A673 (cell line): Measurements from ENCODE around the gene BMP4. TPM values are rescaled to one million over a fixed set of nuclear protein-coding genes. Genes with fewer than 3 reads are reported as not detected.

Experiments
- BruUV-seq: library from RNA; stranded (reverse); fragments of 400-500 nt; replicated peaks from 2 replicates; lab custom pipeline; 2021; lab: Mats Ljungman, UMichigan
- CTCF ChIA-PET: fragments of 300-600 bp; sonication (Branson Sonifier 250); formaldehyde crosslinking; loops from one replicate; lab custom pipeline; 2022; ENCODE audit warnings: antibody characterized with exemption; lab: Charles Lee
- POLR2A ChIA-PET: fragments of 300-600 bp; sonication (Branson Sonifier 250); formaldehyde crosslinking; loops from one replicate; lab custom pipeline; 2022; ENCODE audit warnings: antibody characterized with exemption; ENCODE audit not compliant: low non-redundant PET; lab: Charles Lee
- DNase-seq: peaks from one replicate; pipeline ENCODE4 v3.0.0-alpha.2; 2015; ENCODE audit warnings: low spot score
- H3K27ac ChIP-seq: fragments of 200-600 bp; sonication (generic); 2 replicates; pipeline ENCODE4 v1.5.1; 2016; ENCODE audit warnings: mixed run types, low read depth, mild to moderate bottlenecking, mixed read lengths, antibody characterized with exemption, low read length; ENCODE audit not compliant: poor library complexity, severe bottlenecking
- H3K27me3 ChIP-seq: fragments of 200-600 bp; sonication (generic); replicated peaks from 2 replicates; pipeline ENCODE4 v1.6.1; 2017; ENCODE audit warnings: mixed run types, low read depth, mild to moderate bottlenecking, mixed read lengths, antibody characterized with exemption, low read length; ENCODE audit not compliant: insufficient read depth, poor library complexity
- H3K36me3 ChIP-seq: fragments of 200-600 bp; sonication (generic); 2 replicates; pipeline ENCODE4 v1.6.1; 2016; ENCODE audit warnings: mixed run types, mild to moderate bottlenecking, mixed read lengths, antibody characterized with exemption, low read length; ENCODE audit not compliant: insufficient read depth, poor library complexity, severe bottlenecking
- H3K4me1 ChIP-seq: fragments of 200-600 bp; sonication (generic); 2 replicates; pipeline ENCODE4 v1.6.1; 2017; ENCODE audit warnings: mixed run types, mild to moderate bottlenecking, mixed read lengths, antibody characterized with exemption, low read length; ENCODE audit not compliant: insufficient read depth, poor library complexity, severe bottlenecking
- H3K4me3 ChIP-seq: fragments of 200-600 bp; sonication (generic); 2 replicates; pipeline ENCODE4 v1.5.1; 2016; ENCODE audit warnings: low read depth, mixed run types, mild to moderate bottlenecking, mixed read lengths, low read length; ENCODE audit not compliant: poor library complexity, severe bottlenecking
- H3K9me3 ChIP-seq: fragments of 200-600 bp; sonication (generic); 2 replicates; pipeline ENCODE4 v1.6.1; 2016; ENCODE audit warnings: mixed run types, low read depth, mild to moderate bottlenecking, mixed read lengths, antibody characterized with exemption, low read length; ENCODE audit not compliant: poor library complexity, severe bottlenecking
- CTCF ChIP-seq: fragments of 300-800, 200-600 bp; sonication (generic); conservative IDR thresholded peaks from 2 replicates; pipeline ENCODE4 v1.5.1; 2017; ENCODE audit warnings: low read depth, mild to moderate bottlenecking, antibody characterized with exemption, low read length, moderate library complexity, mixed read lengths
- EZH2 ChIP-seq: fragments of 200-600 bp; sonication (generic); IDR thresholded peaks from 2 replicates; pipeline ENCODE4 v1.6.1; 2017; ENCODE audit warnings: borderline replicate concordance, low read depth, mild to moderate bottlenecking, mixed read lengths, antibody characterized with exemption, low read length; ENCODE audit not compliant: poor library complexity, severe bottlenecking
- intact Hi-C: fragments of 100-400 bp; cut with micrococcal nuclease; formaldehyde crosslinking; loops from one replicate; pipeline ENCODE4 v1.10.0; 2022; ENCODE audit not compliant: unreplicated experiment
- total RNA-seq: library from RNA; stranded (reverse); gene quantifications from 2 replicates; pipeline ENCODE4 v1.2.3, GENCODE V29; 2021

Gene BMP4
- total RNA-seq, 1 experiment from 2014 or later, result not detected

DNA sequence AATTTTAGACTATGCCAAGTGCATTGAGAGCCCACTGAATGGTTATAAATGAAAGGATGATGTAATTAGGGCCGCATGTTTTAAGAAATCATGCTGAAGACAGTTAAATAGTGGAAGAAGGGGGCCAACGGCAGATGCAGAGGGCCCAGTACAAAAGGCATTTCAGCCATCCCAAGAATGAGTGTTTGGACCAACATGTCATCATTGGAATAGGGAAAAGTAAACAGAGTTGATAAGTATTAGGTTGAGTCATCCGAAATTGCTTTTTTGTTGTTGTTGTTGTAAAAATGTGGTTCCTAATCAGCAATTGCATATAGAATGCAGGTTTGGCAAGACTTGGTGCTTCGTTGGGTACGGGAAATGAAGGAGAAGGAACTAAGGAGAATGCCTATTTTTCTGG is 29.5 kb downstream of the BMP4 start:
- ChIA-PET CTCF (no interaction called here), POLR2A (no interaction called here)
- H3K4me3 ChIP-seq, result no peak overlapping the region
- no TSS peak for BruUV-seq
- H3K27me3 ChIP-seq, result peaks cover 19% of the 10 kb centered on the region
- H3K27ac ChIP-seq, result no peak overlapping the region
- H3K4me1 ChIP-seq, result no peaks in the 10 kb centered on the region
- DNase-seq, result no peak
- intact Hi-C loops, result no loop called here
- H3K9me3 ChIP-seq, result no peaks in the 10 kb centered on the region
- TF ChIP-seq EZH2, result no peak
- TF ChIP-seq CTCF, result no peak
- no peaks in the 10 kb centered on the region for H3K36me3 ChIP-seq

GRCh38 chr14:53925201-53925766 is 31.3 kb downstream of the BMP4 start:
- Histone ChIP-seq H3K27ac (no peak overlapping the region), H3K4me1 (no peaks in the 10 kb centered on the region), H3K4me3 (no peak overlapping the region), H3K36me3 (no peaks in the 10 kb centered on the region), H3K9me3 (no peaks in the 10 kb centered on the region), H3K27me3 (peaks cover 33% of the 10 kb centered on the region)
- no peak for DNase-seq
- no TSS peak for BruUV-seq
- intact Hi-C loops, result no loop called here
- TF ChIP-seq CTCF, result no peak
- no peak for TF ChIP-seq EZH2
- ChIA-PET CTCF (no interaction called here), POLR2A (no interaction called here)

- no peaks in the 10 kb centered on the region for H3K4me1 ChIP-seq
- intact Hi-C loops, result no loop called here
- BruUV-seq, result no TSS peak
- peaks cover 38% of the 10 kb centered on the region for H3K27me3 ChIP-seq
- H3K36me3 ChIP-seq, result no peaks in the 10 kb centered on the region
- H3K9me3 ChIP-seq, result no peaks in the 10 kb centered on the region
- H3K4me3 ChIP-seq, result no peak overlapping the region
- no peak for TF ChIP-seq CTCF
- no peak for TF ChIP-seq EZH2
- DNase-seq, result no peak
- CTCF ChIA-PET, result no interaction called here
- H3K27ac ChIP-seq, result no peak overlapping the region
- POLR2A ChIA-PET, result no interaction called here
Observed at GRCh38 chr14:53924753-53925152, 31.9 kb downstream of the BMP4 start.
